H54 (cell line): Measurements from ENCODE around the gene DIS3L2.
"Not testable (repeated sequence)": the region's sequence is repeated elsewhere in the genome, so short reads cannot be mapped to it uniquely, and the experiment has no call there.

Experiments used
- DNase-seq: peaks from one replicate; pipeline ENCODE4 v3.0.0; 2011; ENCODE audit warnings: low spot score, mixed read lengths; ENCODE audit not compliant: insufficient read length
- FAIRE-seq: peaks from 3 replicates; lab custom pipeline; 2011; peaks lifted over from hg19 to GRCh38; lab: Jason Lieb, UNC
- POLR2A ChIP-seq: IDR thresholded peaks from 2 replicates; pipeline ENCODE4 v1.6.1; 2011; ENCODE audit warnings: low read depth, mild to moderate bottlenecking, low read length

DIS3L2 gene

GRCh38 chr2:232350804-232351685, 389.5 kb downstream of the DIS3L2 start:
- no peak for TF ChIP-seq POLR2A
- DNase-seq: no peak
- FAIRE-seq: no peak

DNA sequence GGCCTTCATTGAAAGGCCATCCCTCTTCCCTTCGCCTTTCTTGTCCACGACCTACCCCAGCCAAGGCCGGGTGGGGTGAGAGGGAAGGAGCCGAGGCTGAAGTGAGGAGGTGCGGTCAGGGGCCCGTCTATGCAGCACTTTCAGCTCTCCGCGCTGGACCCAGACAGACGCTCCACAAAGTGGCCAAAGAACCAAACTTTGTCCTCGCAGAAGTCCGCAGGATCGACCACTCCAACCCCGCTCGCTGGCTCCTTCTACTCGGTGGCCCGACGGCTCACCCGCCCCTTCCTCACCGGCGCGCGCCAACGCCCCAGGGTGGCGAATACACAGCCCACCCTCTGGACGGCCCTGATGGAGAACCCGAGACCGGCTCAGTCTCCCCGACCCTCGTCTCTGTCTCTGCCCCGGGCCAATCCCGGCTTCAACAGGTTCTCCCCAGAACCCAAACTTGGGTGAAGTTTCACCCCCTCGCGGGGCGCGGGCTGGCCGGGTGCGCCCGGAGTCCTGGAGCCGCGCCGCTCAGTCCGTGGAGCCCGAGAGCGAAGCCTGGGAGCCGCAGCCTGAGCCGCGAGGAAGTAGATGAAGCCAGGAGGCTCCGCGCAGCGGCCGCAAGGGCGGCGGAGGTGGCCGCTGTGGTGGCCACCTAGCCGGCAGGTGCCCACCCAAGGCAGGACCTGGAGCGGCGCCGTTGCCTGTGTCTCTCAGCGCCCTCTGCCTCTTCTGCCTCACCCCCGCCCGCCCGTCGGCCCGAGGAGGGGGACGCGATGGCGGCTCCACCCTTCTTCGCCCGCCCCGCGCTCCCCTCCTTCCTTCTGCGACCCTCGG, 390.4 kb downstream of the DIS3L2 start:
- TF ChIP-seq POLR2A: no peak
- FAIRE-seq (no peak), DNase-seq (no peak)

DNA sequence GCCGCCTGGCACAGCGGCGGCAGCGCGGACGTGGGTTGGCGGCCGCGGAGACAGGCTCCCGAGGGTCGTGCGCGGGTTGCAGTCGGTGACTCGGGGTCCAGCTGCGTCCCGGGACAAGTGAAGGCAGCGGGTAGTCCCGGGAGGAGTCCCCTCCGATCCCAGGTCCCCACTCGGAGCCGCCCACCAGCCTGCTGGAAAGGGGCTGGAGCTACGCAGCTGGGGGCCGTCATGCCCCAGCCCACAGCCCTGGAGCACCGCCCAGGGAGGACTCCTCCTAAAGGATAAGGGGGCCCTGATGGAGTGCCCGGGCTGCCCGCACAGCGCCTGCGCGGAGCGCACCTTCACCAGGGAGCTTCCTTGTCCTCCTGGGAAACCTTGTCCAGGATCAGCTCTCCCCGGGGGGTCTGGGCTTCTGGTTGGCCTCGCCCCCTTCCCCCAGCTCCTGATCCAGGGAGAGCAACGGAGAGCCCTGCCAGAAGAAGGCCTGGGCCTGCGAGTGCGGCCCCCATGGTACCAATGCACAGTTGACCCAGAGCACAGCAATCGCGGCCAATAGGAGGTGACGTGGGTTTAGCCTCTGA, 391.1 kb downstream of the DIS3L2 start:
- FAIRE-seq: no peak
- DNase-seq: no peak
- no peak for TF ChIP-seq POLR2A

- FAIRE-seq: no peak
- DNase-seq: no peak
- TF ChIP-seq POLR2A: no peak
These were observed 391.6 kb downstream of the DIS3L2 start for GRCh38 chr2:232353096-232353495.

DNA sequence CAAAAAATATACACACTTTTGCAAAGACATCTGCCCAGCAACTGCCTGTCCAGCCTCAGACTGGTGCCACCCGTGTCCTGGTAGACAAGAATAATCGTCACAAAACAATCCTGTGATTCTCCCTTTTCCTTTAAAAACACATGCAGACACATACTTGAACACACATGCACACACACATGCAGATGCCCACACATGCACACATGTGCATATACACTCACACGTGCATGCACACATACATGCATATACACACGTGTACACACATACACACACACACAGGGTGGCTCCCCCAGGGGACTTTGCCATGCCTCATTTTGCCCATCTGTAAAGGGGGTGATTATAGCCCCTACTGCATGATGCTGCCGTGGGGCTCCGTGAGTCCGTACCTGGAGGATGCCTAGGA, 392.1 kb downstream of the DIS3L2 start:
- DNase-seq: no peak
- TF ChIP-seq POLR2A: no peak
- FAIRE-seq: no peak

DNA sequence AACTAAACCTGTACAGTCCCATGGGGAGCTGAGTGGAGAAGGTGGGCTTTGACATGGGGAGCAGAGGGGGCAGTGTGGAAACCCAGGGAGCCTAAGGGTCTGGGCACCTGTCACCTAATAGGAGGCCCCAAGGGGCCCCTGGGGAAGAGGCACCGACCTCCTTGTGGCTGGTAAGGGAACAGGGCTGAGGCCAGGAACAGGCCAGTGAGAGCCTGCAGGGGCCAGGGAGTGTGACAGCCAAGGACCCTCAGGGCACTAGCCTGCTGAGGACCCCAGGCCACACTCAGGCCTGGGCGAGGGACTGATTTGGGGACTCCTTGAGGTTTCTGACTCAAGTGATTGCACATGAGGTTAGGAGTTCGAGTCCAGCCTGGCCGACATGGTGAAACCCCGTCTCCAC, 392.6 kb downstream of the DIS3L2 start:
- FAIRE-seq (no peak), DNase-seq (no peak)
- TF ChIP-seq POLR2A: no peak

GRCh38 chr2:232361646-232362045, 400.1 kb downstream of the DIS3L2 start:
- no peak for FAIRE-seq
- no peak for DNase-seq
- TF ChIP-seq POLR2A: no peak

- FAIRE-seq: no peak
- DNase-seq: no peak
- no peak for TF ChIP-seq POLR2A
These were observed 400.8 kb downstream of the DIS3L2 start for GRCh38 chr2:232362174-232362900.

DNA sequence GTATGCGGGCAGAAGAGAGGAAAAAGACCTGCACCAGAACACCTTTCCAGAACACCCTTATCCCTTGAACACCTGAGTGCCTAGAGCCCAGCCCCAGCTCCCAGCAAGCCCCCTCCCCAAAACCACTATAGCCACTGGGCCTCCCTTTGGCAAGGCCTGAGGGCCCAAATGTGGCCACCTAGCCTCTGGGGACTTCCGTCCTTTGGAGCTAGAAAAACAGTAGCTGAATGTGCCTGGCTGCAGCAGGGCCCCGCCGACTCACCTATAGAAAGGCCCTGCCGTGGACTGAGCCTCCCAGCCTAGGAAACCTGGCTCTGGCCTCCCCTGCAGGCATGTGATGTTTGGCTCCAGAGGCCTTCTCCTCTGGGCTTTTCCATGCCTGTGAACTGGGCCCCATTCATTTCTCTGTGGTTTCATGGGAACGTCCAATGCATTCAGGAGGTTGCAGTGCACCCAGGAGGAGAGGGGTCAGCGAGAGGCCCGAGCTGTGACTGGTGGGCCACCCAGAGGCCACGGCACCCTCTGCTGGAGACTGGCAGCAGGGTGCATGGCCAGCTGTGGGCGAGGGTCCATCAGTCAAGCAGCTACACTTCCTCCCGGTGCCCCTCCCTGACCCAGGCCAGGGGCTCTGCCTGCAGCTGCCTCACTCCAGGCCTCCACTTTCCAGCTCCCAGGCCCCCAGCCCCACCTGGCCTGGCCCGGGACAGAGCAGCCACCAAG, 401.7 kb downstream of the DIS3L2 start:
- DNase-seq, FAIRE-seq: not testable (repeated sequence)

DNA sequence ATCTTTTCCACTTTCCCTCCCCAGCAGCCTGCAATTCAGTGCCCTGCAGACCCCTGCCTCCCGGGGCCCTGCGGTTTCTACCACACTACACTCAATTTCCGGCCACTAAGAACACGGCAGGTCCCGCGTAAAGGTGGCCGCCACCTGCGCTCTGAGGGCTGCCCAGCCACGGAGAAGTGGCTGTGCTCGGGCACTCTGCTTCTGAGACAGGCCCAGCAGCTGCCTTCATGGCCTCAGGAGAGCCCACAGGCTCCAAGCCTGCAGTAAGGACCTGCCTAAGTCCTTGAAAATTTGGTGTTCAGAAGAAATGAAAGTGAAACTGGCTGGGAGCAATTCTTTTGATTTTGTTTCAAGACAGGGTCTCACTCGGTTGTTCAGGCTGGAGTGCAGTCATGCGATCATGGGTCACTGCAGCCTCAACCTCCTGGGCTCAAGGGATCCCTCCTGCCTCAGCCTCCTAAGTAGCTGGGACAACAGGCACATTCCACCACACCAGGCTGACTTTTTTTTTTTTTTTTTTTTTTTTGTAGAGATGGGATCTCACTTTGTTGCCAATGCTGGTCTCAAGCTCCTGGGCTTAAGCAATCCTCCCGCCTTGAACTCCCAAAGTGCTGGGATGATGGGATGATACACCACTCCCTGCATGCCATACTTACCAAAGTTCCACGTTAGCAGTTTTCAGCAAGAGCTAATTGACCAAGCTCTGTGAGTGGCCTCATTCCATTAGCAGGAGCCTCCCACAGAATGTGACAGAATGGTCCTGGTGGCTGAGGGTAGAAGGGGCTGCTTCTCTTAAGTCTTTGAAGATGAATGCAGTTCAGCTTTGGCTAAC, 402.5 kb downstream of the DIS3L2 start:
- DNase-seq (no peak), FAIRE-seq (no peak)
- TF ChIP-seq POLR2A: no peak

DNA sequence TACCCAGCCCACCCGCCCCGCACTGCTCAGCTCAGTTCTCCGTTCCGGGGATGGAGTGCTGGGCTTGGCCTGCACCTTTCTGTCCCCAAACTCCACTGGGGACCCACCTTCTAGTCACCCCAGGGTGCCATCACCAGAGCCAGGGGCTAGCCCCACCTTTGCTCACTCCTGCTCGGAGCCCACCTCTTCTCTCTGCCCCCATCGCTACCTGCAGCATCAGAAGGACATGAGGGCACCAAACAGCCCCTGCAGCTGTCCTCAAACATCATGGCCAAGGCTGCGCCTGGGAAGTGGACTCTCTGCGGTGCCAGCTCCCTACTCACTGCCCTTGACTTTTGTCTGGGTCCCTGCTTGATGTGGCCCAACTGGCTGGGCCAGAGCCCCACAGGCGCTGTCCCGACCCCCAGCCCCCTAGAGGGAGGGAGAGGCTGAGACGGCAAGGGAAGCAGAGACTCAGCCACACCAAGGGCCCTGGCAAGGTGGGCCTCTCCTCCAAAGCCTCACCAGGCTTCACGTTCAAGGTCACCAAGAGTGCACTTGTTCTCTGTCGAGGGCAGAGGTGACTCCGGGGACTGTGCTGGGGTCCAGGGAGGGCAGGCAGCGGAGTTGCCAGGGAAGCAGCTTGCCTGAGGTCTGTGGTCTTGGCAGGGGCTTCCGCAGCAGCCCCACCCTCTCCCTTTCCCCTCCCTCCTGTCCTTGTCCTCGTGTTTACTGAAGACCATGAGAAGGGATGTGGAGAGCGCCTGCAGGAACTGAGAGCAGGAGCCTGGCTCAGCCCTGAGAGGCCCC, 403.5 kb downstream of the DIS3L2 start:
- not testable (repeated sequence) for DNase-seq, FAIRE-seq
